Astrocyte (in vitro differentiated cells and primary cell): ENCODE measurements around the gene CDC37L1.

Source experiments
- EZH2 ChIP-seq: IDR thresholded peaks from 2 replicates; pipeline ENCODE4 v1.6.1; 2012; ENCODE audit warnings: mild to moderate bottlenecking, low read length, inconsistent platforms; ENCODE audit not compliant: insufficient read depth
- TF ChIP-seq, protein P1 (sequence below): IDR thresholded peaks from 2 replicates; pipeline ENCODE4 v1.5.1; 2011; ENCODE audit warnings: low read depth, mild to moderate bottlenecking, inconsistent platforms, low read length, moderate library complexity; ENCODE audit not compliant: insufficient read depth

DNA sequence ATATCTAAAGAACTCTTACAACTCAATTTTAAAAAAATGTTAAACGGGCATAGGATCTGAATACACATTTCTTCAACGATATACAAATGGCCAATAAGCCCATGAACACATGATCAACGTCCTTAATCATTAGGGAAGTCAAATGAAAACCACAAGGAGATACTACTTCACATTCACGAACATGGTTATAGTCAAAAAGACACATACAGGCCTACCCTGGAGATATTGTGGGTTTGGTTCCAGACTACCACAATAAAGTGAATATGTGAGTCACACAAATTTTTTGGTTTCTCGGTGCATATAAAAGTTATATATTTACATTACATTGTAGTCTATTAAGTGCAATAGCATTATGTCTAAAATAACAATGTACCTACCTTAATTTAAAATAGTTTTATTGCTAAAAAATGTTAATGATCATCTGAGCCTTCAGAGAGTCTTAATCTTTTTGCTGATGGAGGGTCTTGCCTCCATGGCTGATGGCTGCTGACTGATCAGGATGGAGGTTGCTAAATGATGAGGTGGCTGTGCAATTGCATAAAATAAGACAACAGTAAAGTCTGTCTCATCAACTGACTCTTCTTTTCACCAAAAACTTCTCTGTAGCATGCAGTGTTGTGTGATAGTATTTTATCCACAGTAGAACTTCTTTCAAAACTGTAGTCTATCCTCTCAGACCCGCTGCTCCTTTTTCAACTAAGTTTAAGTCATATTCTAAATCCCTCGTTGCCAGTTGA lies 46.5 kb downstream of the CDC37L1 start:
- TF ChIP-seq, protein P1, sequence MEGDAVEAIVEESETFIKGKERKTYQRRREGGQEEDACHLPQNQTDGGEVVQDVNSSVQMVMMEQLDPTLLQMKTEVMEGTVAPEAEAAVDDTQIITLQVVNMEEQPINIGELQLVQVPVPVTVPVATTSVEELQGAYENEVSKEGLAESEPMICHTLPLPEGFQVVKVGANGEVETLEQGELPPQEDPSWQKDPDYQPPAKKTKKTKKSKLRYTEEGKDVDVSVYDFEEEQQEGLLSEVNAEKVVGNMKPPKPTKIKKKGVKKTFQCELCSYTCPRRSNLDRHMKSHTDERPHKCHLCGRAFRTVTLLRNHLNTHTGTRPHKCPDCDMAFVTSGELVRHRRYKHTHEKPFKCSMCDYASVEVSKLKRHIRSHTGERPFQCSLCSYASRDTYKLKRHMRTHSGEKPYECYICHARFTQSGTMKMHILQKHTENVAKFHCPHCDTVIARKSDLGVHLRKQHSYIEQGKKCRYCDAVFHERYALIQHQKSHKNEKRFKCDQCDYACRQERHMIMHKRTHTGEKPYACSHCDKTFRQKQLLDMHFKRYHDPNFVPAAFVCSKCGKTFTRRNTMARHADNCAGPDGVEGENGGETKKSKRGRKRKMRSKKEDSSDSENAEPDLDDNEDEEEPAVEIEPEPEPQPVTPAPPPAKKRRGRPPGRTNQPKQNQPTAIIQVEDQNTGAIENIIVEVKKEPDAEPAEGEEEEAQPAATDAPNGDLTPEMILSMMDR: no peak
- no peak for TF ChIP-seq EZH2
